GM21360 (cell line): ENCODE results near the gene STK40.

Experiments used
- ATAC-seq: cut with Tn5 transposase; IDR thresholded peaks from one replicate; pipeline ENCODE4 v1.9.1; 2021; ENCODE audit warnings: mild to moderate bottlenecking, moderate library complexity; ENCODE audit not compliant: unreplicated experiment

The STK40 gene

DNA sequence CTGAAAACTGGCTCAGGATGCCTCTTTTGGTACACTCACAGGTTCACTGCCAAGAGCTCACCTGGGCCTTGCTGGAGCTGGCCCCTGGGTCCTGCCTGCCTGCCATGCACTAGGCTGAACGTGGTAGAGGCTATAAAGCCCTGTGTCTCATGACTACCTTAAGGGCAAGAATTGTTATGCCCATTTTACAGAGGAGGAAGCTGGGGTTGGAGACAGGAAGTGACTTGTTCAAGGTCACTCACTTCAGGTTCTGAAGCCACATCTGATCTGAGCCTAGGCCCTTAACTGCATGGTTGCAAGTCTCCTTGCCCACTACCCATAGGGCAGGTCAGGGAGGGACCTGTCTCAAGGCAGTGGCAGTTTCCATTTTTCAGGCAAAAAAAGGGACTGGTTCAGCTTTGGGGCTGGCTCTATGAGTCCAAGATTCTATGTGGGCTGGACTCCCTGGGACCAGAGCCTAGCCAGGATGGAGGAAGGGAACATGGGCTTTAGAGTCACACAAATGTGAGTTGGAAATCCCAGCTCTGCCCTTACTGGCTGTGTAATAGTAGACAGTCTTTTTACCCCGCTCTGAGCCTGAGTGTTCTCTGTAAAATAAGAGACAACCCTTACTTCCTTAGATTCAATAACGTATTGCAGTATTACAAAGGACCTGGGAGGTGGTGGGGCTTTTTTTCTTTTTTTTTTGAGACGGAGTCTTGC is 7.8 kb downstream of the STK40 start:
- no peak for ATAC-seq

DNA sequence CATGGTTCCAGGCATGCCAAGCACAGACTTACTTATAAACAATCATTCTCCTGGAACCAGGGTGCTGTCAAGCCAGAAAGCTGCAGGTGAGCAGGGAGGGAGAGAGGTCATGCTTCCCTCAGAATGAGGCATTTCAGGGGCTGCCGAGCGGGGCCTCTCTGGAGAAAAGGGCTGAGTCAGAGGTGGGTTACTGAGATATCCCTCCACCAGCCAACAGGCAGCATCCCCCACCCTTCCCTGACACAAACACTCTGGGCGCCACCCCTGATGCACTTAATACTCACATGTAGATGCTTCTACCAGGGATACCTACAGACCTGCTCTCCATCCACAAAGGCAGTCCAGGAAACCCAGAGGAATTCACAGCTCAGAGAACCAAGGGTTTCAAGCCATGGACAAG is 13.1 kb downstream of the STK40 start:
- no peak for ATAC-seq

GRCh38 chr1:36369061-36369861 is 16.5 kb downstream of the STK40 start:
- no peak for ATAC-seq

DNA sequence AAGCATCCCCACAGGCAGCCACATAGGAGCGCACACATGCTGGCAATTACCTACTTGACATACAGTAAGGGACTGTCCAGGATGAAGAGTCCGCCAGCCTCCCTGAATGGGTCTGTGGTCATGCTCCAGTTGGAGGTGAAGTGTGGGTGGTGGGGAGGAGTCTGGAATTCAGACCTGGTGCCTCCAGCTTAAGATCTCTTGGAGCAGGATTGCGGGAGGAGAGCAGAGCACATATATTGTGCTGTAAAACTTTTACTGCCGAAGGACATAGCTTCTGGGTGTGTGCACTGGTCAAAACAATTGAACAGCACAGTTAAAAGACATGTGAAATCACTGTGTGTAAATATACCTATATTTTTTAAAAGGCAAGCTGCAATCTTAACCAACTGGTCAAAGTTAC is 17.9 kb downstream of the STK40 start:
- no peak for ATAC-seq

DNA sequence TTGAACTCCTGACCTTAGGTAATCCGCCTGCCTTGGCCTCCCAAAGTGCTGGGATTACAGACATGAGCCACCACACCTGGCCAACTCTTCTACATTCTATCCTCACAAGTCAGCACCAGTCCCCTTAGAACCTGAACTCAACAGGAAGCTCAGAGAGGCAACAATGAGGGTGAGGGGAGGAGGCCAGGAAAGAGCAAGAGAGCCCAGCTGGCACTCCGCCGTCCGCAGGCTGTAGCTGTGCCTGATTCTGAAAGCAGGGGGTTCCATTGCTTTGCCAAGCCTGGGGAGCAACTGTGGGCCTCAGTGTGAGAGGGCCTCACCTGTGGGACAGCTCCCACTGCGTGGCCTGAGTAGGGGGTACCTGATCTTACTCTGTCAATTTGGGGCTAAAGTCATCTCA is 18.7 kb downstream of the STK40 start:
- ATAC-seq: no peak

DNA sequence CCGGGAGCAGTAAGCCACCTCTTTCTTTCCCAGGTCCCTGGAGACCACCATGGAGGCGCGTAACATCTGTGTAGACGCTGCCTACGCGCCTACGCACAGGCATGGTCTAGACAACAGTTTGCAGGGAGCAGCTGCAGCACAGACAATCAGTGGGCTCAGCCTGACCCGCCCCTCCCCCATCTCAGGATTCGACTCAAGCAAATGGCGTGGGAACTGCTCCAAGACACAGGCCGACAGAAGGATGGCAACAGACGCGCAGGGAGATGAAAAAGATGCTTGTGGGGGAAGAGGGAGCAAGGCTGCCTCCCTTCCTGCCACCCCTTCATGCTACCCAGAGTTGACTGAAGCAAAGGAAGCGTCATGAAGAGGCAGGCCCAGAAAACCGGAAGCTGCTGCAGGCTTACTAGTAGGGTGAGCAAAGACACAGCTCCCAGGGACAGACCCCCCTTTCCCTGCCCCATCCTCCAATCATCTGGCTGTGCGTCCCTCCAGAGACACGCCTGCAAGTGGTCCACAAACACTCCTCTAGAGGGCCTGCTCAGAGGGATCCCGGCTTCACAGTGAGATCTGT is 19.5 kb downstream of the STK40 start:
- no peak for ATAC-seq

- no peak for ATAC-seq
These were observed 20.3 kb downstream of the STK40 start for GRCh38 chr1:36365381-36365780.

DNA sequence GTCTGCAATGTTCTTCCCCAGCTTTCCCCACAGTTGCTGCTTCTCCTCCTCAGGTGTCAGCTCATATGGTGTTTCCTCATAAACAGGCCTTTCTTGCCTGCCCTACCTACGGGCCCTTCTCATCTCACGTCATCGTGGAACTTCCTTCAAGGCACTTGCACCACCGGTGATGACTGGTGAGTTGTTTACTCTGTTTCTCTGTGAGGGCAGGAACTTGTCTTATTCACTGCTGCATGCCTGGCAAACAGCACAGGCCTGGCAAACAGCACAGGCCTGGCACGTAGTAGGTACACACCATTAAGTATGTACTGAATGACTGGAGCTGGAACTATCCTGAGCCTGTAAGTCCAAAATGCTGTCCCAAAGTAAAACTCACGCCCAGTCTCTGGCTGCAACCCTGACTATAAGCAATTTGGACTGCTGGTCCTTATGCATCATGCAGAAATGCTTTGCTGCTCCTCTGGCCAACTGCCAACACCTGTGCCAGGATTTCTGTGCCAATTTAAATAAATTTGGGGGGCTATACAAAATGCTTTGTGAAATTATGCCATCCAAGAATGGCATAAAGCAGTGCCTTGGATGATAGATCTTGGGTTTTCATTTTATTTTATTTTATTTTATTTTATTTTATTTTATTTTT is 25.7 kb downstream of the STK40 start:
- ATAC-seq: no peak

DNA sequence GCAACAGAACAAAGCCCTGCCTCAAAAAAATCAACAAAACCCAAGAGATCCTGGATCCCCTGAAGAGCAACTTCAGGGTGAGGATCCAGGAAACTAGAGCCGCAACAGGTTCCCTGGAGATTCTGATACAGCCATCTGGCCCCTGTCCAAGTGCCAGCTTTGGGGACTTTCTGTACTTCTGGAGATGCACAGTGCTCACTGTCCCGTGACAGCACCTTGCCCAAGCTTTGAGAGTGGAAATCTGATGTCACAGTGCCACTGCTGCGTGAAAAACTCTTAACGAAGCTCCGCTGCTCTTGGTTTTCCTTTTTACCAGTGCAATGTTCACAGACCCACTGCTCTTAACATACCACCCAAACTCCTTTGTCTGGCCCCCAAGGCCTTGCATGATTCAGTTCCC is 26.3 kb downstream of the STK40 start:
- ATAC-seq: no peak

DNA sequence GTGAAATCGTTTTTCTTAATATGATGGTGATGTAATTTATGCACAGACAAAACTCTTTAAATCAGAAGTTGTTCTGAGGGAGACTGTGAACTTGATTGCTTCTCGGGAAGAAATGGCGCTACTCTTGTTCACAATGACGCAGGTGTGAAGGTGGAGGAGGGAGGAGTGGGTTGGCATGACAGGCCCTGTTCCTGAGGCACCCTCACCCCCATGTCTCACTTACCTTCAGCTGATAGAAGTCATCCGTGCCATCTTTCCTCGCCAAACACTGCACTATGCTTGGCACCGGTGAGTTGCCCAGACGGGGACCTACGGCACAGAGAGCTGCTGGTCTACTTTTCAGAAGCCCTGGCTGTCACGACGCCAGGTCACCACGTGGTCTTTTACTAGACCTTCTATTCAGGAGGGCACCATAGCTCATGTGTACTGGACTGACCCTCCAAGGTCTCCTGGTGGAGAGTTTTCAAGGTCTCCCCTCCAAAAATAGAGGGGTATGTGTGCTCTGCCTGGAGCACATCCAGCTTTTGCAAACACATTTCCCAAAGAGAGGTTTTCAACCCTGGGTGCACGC is 27.1 kb downstream of the STK40 start:
- no peak for ATAC-seq

GRCh38 chr1:36355811-36356210 is 29.9 kb downstream of the STK40 start:
- no peak for ATAC-seq

DNA sequence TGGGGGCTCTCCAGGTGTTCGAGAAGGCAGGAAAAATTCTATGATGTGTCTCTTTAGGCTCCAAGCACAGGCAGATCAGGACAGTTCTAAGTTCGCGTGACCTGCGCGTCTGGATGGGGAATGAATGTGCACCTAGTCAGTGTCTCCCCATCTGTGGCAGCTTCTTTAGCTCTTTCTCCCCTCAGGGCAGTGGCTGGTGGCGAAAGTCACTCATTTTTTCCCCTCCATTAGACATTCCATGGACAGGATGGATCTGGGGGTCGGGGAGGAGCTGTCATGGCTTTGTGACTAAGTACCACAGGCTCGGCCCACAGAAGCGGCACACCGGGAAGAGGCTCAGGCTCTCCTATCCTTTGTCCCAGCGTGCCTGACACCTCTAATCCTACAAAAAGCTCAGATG is 31.2 kb downstream of the STK40 start:
- ATAC-seq: no peak

DNA sequence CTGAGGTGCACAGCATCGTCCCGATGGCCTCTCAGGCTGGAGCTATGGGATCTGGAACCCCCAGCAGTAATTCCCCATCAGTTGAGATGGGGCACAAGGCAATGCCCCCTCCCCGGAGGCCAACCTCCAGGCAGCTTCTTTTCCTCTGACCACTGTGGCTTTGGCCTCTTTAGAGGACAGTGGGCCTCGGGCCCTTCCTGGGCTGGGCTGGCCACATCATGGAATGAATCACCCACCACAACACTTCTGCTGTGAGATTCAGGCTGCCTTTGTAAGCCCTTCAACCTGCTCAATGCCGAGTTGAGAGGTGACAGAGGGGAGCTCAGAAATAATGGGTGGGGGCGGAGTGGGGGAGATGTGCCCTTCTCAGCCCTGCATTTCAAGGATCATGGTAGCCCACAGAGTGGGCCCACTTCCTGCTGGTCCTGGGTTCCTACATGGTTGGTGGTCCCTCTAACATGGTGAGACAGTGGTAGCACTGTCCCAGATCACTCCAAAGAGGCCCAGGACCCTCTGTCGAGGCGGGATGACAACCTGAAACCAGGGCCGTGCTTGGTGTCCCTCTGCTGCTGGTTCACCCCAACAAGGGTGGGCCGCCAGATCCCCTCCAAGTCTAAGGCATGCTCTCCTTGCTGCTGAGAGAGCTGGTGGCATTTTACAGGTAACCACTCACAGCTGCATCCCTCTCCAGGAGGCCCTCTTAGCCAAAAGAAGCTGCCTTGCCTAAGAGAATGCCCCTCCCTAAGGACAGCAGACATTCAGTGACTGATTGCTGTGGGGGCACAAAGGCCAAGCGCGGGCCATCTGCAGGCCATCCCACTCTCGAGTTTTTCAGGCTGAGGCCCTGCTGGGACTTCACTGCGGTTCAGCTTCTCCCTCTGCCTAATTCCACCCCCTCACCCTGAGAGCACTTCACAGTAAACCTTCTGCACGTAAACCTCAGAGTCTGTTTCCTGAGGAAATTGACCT is 32.5 kb downstream of the STK40 start:
- ATAC-seq: no peak

GRCh38 chr1:36352125-36352909 is 33.4 kb downstream of the STK40 start:
- ATAC-seq: no peak

- ATAC-seq: no peak
These were observed 34.3 kb downstream of the STK40 start for GRCh38 chr1:36351227-36351977.

GRCh38 chr1:36350659-36351226 is 35.0 kb downstream of the STK40 start:
- ATAC-seq: no peak

GRCh38 chr1:36349839-36350238 is 35.9 kb downstream of the STK40 start:
- no peak for ATAC-seq

- ATAC-seq: peak; percentile 52
These were observed 36.5 kb downstream of the STK40 start for GRCh38 chr1:36349241-36349671.
